Measurements from ENCODE around the gene C5orf15. TPM values are rescaled to one million over a fixed set of nuclear protein-coding genes. Genes with fewer than 3 reads are reported as not detected.

Gene C5orf15
- total RNA-seq, 4 donors from 2014 or later, result 36.5 to 91.7 (median 45.6) TPM

- in situ Hi-C loops (cut with MboI; ENCODE audit: low pct_ligation_motif_present in 1 of 4, low pct_unique_long_range_greater_than_20kb in 1 of 4, low sequenced_read_pairs in 3 of 4), result no loop called here
- H3K27me3 ChIP-seq, result no peaks in the 10 kb centered on the region
- peak overlapping the region in 2 of 4 donors; percentile 2 to 90 for H3K27ac ChIP-seq
- no peak for DNase-seq
- H3K9me3 ChIP-seq, result no peaks in the 10 kb centered on the region
- H3K4me1 ChIP-seq, result peaks cover 7 to 28% (median 15%) of the 10 kb centered on the region in 4 donors
- H3K36me3 ChIP-seq, result peaks cover 0 to 28% (median 10%) of the 10 kb centered on the region in 4 donors
- intact Hi-C loops (cut with DNase I; ENCODE audit: low total_unique reads), result no loop called here
- no peak overlapping the region for H3K4me3 ChIP-seq
- TF ChIP-seq POLR2AphosphoS5 (IDR thresholded peaks at IDR 0.05) (no peak), EP300 (IDR thresholded peaks at IDR 0.05; ENCODE audit: low read depth) (no peak), POLR2A (IDR thresholded peaks at IDR 0.05) (no peak), CTCF (IDR thresholded peaks at IDR 0.05) (no peak)
- 60 to 80% methylated on average over 1 to 2 of the region's 2 CpGs for WGBS, 2 donors (ENCODE audit: low coverage in 1 of 2)
Measured at GRCh38 chr5:133970325-133970909, 2.0 kb upstream of the C5orf15 start.

GRCh38 chr5:133969654-133970324 lies 1.4 kb upstream of the C5orf15 start:
- H3K4me3 ChIP-seq, result no peak overlapping the region
- H3K9me3 ChIP-seq, result no peaks in the 10 kb centered on the region
- TF ChIP-seq EP300 (IDR thresholded peaks at IDR 0.05; ENCODE audit: low read depth) (no peak), POLR2AphosphoS5 (IDR thresholded peaks at IDR 0.05) (no peak), POLR2A (IDR thresholded peaks at IDR 0.05) (no peak), CTCF (IDR thresholded peaks at IDR 0.05) (no peak)
- DNase-seq, result no peak
- 68 to 71% methylated on average over 4 to 7 of the region's 7 CpGs for WGBS, 2 donors (ENCODE audit: low coverage in 1 of 2)
- intact Hi-C loops (cut with DNase I; ENCODE audit: low total_unique reads), result no loop called here
- peaks cover 7 to 28% (median 15%) of the 10 kb centered on the region in 4 donors for H3K4me1 ChIP-seq
- H3K27me3 ChIP-seq, result no peaks in the 10 kb centered on the region
- H3K27ac ChIP-seq, result peak overlapping the region; percentile 84 to 92 (median 90)
- in situ Hi-C loops (cut with MboI; ENCODE audit: low pct_ligation_motif_present in 1 of 4, low pct_unique_long_range_greater_than_20kb in 1 of 4, low sequenced_read_pairs in 3 of 4), result no loop called here
- peaks cover 0 to 21% (median 7%) of the 10 kb centered on the region in 4 donors for H3K36me3 ChIP-seq

- peak; percentile 14 for DNase-seq
- in situ Hi-C loops (cut with MboI; ENCODE audit: low pct_ligation_motif_present in 1 of 4, low pct_unique_long_range_greater_than_20kb in 1 of 4, low sequenced_read_pairs in 3 of 4) (no loop called here), intact Hi-C loops (cut with DNase I; ENCODE audit: low total_unique reads) (no loop called here)
- Histone ChIP-seq H3K36me3 (peaks cover 0 to under 1% (median 0%) of the 10 kb centered on the region in 4 donors), H3K4me3 (peak overlapping the region; percentile 63 to 87 (median 72)), H3K9me3 (no peaks in the 10 kb centered on the region), H3K27ac (peak overlapping the region; percentile 84 to 92 (median 90)), H3K27me3 (no peaks in the 10 kb centered on the region), H3K4me1 (peaks cover 7 to 28% (median 15%) of the 10 kb centered on the region in 4 donors)
- WGBS, 2 donors (ENCODE audit: low coverage in 1 of 2), result 0 to 2% methylated on average over 8 to 12 of the region's 12 CpGs
- TF ChIP-seq EP300 (IDR thresholded peaks at IDR 0.05; ENCODE audit: low read depth), result no peak
Measured at GRCh38 chr5:133967698-133968203, 674 bp downstream of the C5orf15 start.

- TF ChIP-seq EP300 (IDR thresholded peaks at IDR 0.05; ENCODE audit: low read depth) (no peak), POLR2A (IDR thresholded peaks at IDR 0.05) (no peak), POLR2AphosphoS5 (IDR thresholded peaks at IDR 0.05) (no peak), CTCF (IDR thresholded peaks at IDR 0.05) (no peak)
- in situ Hi-C loops (cut with MboI; ENCODE audit: low pct_ligation_motif_present in 1 of 4, low pct_unique_long_range_greater_than_20kb in 1 of 4, low sequenced_read_pairs in 3 of 4), result no loop called here
- no peak for DNase-seq
- intact Hi-C loops (cut with DNase I; ENCODE audit: low total_unique reads), result no loop called here
- Histone ChIP-seq H3K27ac (peak overlapping the region; percentile 84 to 92 (median 90)), H3K27me3 (no peaks in the 10 kb centered on the region), H3K4me3 (peak overlapping the region in 1 of 4 donors; percentile 87), H3K36me3 (no peaks in the 10 kb centered on the region), H3K4me1 (peaks cover 7 to 28% (median 15%) of the 10 kb centered on the region in 4 donors), H3K9me3 (no peaks in the 10 kb centered on the region)
- WGBS, 2 donors (ENCODE audit: low coverage in 1 of 2), result 64 to 68% methylated on average over 5 of the region's 5 CpGs
Measured at GRCh38 chr5:133967124-133967523, 1.3 kb downstream of the C5orf15 start.

Data from transverse colon (tissue), 4 donors.